HG03432 (cell line): ENCODE results near the gene TEPSIN.

ENCODE experiments used
- ATAC-seq: cut with Tn5 transposase; IDR thresholded peaks from one replicate; pipeline ENCODE4 v1.9.1; 2021; ENCODE audit warnings: mild to moderate bottlenecking, moderate library complexity; ENCODE audit not compliant: unreplicated experiment

The TEPSIN gene

GRCh38 chr17:81250286-81251093 lies 11.6 kb upstream of the TEPSIN start:
- ATAC-seq, result no peak

- no peak for ATAC-seq
Measured at GRCh38 chr17:81249223-81250040, 10.6 kb upstream of the TEPSIN start.

- no peak for ATAC-seq
Measured at GRCh38 chr17:81248649-81249048, 9.8 kb upstream of the TEPSIN start.

DNA sequence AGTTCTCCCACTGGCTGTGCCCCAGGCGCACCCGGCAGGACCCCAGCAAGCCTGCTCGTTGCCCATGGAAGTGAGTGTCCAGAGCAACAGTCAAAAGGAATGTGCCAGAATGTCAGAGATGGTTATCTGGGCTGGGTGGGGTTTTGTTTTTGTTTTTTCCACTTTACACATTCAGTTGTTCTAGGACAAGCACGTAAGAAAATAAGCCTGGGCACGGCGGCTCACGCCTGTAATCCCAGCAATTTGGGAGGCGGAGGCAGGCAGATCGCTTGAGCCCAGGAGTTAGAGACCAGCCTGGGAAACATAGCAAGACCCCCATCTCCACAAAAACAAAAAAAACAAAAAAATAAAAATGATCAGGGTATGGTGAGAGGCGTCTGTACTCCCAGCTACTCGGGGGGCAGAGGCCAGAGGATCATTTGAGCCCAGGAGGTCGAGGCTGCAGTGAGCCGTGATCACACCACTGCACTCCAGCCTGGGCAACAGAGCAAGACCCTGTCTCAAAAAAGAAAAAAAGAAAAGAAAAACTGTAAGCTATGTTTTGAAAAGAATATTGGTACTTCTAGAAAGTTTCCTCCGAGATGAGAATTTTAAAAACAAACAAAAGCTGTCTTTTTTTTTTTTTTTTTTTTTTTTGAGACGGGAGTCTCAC lies 8.6 kb upstream of the TEPSIN start:
- ATAC-seq, result no peak

DNA sequence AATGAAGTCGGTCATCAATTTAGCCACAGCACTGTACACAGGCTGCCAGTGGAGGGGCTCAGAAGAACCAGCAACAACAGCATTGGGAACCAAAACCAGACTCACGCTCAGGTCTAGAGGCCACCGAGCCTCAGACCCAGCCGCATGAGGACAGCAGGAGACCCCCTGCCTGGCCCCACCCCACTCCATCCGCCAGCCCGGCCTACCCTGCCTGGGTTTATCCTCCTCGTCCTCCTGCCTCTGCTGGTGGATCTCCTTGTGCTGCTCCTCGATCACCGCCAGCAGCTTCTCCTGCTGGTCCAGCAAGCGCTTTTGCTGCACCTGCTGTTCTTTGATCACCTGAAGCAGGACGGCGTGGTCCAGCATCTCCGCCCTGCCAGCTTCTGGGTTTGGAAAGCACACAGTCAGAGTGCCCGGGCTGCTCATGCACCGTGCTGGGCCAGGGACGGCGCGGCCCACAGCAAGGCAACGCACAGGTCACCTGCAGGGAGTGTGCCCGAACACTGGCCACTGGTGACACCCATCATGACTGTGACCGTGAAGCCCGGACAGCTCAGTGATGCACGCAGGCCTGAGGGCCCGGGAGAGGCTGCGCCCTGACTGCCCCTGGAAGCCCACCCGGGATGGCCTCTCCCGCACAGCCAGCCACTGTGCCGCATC lies 8.0 kb upstream of the TEPSIN start:
- ATAC-seq, result no peak

- ATAC-seq, result no peak
Measured at GRCh38 chr17:81246343-81246670, 7.5 kb upstream of the TEPSIN start.

DNA sequence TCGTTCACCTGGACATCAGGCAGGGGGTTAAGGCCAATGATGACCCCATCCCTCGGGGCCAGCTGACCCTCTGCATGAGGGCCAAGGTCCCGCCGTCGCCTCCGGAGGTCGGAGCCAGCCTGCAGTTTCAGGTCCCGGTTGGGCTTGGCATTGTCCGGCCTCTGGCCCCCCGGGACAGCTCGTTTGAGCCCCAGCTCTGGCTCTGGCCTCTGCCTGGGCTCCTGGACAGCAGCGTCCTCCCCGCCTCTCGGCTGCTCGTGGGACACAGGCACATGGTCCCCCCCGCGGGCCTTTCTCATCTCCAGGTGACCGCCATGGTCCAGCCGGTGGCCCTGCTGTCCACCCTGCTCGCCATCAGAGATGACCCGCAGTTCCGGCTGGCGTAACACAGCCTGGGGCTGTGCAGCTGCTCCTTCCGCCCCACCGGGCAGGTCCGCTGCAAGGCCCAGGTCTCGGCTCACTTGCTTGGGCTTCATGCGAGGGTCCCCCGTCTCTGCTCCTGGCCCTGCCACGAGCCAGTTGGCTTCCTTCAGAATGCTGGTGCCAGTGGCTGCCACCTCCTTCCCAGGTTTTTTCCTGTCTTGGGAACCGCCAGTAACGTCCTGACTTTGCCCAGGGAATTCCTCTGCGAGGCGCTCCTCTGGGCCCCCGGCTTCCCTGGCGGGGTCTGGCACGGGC lies 6.9 kb upstream of the TEPSIN start:
- no peak for ATAC-seq

- ATAC-seq, result no peak
Measured at GRCh38 chr17:81245024-81245664, 6.3 kb upstream of the TEPSIN start.

DNA sequence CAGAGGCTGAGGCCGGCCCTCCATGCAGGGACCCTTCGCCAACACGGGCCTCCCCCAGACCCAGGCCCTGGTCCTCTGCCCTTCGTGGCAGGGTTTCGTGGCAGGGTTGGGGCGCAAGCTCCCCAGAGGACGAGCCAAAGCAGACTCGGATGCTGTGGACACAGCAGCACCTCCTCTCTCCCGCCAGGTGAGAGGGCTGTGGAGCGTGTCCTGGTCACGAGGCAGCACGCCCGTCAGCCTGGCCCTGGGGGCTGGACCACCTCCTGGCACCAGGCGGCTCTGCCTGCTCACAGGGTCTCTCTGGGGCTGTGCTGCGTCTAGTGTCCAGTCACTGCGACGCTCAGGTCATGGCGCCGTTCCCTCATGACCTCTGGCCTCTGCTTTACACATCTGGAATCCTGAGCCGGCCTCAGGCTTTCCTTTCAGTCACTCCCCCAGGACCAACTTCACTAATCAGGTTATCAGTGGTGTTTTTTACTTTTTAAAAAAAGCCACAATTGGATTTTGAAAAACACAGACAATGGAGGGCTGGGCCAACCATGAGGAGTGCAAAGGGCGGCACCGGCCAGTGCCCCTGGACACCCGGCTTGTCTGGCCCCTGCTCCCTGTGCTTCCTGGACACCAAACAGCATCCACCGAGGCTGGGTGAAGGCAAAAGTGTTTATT lies 5.6 kb upstream of the TEPSIN start:
- ATAC-seq, result no peak

DNA sequence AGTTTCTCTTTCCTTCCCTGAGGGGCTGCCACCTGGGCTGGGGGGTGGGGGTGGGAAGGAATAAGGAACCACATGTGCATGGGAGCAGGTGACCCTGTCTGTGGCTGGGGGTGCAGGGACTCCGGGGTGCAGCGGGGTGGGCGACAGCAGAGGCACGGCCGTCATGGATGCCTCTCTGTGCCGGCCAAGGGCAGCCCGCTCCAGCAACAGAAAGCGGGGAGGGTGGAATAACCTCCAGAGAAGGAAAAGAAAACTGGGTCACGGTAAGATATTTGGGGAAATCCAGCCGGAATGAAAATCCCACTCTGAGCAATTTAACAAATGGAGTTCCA lies 4.4 kb upstream of the TEPSIN start:
- no peak for ATAC-seq

GRCh38 chr17:81242421-81243332 lies 3.8 kb upstream of the TEPSIN start:
- no peak for ATAC-seq

- no peak for ATAC-seq
Measured at GRCh38 chr17:81241648-81242420, 3.0 kb upstream of the TEPSIN start.

DNA sequence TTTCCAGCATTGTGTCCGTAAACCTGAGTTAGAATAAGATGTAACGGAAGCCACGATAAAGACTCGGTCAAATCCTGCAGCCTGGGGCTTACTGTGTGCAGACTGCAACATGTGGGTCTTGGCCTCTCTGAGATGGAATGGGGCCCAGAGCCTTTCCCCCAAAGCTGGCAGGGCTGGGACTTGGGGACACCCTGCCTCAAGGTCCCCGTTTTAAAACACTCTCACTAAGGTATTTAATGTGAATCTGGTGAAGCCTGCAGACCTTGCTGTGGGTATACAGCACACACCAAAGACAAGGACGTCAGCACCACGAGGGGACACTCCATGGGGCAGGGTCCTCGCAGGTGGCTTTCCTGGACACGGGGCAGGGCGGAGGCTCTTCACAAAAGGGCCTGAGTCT lies 2.3 kb upstream of the TEPSIN start:
- no peak for ATAC-seq

DNA sequence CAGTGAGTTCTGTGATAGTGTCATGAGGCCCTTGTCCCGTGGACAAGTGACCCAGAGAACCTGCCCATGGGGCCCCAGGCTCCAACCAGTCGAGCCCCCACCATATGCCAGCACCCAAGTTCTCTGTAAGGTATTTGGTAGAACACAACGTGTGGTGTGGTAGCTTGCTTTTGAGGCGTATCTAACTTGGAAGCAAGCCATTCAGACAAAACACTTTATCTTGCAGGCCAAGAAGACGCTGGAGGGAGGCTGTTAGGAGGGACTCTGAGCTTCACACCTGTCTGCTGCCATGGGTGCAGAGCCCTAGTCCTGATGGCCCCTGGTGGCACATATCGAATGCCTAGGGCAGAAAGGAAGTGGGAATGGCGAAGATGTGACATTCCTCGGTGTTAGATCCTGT lies 1.9 kb upstream of the TEPSIN start:
- no peak for ATAC-seq

DNA sequence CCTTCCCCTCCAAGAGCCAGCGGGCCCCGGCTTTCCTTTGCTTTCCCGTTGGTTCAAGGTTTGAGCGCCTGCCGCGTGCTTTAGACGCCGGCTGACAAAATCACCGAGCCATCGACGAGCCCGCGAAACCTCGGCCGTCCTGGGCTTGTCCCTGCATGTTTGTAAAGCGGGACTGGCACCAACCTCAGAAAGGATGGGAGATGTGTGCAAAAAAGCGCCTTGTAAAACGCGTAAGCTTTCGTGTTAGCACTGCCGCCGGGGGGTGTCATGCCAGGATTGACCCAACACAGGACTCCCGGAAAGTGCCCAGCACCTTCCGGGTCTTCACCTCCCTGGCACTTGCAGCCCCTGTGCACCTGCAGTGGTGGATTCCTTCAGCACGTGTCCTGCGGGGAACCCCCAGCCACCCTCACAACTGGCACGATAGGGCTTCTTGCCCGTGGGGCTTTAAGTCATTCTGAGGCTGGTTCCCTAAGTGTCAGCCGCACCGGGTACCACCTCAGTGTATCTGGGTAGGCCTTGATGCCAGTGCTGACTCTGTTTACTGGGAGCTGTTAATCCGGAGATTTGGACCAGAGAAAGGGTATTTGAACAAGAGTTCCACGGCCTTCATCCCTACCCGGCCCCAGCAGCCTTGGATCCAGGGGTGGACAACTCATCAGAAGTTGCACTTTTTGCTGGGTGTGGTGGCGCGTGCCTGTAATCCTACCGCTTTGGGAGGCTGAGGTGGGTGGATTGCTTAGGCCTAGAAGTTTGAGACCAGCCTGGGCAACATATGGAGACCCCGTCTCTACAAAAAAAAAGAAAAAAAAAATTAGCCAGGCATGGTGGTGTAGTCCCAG lies 1.1 kb upstream of the TEPSIN start:
- ATAC-seq, result no peak

- peak; percentile 9 for ATAC-seq
Measured at GRCh38 chr17:81238490-81238814, 403 bp downstream of the TEPSIN start.
